ENCODE data around the gene ADGRD1.

- TF ChIP-seq POLR2A (IDR thresholded peaks at IDR 0.05) (no peak), POLR2AphosphoS5 (IDR thresholded peaks at IDR 0.05) (no peak), CTCF (IDR thresholded peaks at IDR 0.05) (no peak)
Observed at GRCh38 chr12:131028587-131029338, 75.1 kb downstream of the ADGRD1 start.
